Middle frontal gyrus (tissue), 1 donor: ENCODE measurements around the gene SEMA3E.
"Not testable (repeated sequence)": the region's sequence is repeated elsewhere in the genome, so short reads cannot be mapped to it uniquely, and the experiment has no call there.

Experiments used
- DNase-seq: peaks from one replicate; pipeline ENCODE4 v3.0.0-alpha.2; 2015; ENCODE audit warnings: low spot score; ENCODE audit errors: extremely low spot score

The SEMA3E gene

DNA sequence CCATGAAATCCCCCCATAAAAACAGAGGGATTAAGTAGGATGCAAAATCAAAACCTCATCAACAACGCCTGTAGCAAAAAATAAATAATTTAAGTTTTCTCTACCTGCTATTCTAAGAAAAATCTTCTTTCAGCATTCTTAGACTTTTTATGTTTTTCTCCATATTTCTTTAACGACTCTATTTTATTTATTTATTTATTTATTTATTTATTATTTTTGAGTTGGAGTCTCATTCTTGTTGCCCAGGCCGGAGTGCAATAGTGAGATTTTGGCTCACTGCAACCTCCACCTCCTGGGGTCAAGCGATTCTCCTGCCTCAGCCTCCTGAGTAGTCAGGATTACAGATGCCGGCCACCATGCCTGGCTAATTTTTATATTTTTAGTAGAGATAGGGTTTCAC is 192.5 kb downstream of the SEMA3E start:
- no peak for DNase-seq

DNA sequence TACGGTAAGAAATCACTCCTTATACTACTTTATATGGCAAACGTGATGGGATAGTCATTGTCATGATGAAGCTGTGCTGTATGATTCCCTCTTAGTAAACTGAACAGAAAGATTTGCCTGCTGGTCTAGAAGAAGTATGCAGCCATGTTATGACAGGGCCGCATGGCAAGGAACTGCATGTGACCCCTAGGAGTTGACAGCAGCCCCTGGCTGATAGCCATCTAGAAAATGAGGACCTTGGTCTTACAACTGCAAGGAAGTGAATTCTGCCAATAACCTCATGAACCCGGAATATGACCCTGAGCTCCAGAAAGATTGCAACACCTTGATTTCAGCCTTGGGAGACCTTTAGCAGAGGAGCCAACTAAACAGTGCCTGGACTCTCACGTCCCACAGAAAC is 193.3 kb downstream of the SEMA3E start:
- DNase-seq = no peak

DNA sequence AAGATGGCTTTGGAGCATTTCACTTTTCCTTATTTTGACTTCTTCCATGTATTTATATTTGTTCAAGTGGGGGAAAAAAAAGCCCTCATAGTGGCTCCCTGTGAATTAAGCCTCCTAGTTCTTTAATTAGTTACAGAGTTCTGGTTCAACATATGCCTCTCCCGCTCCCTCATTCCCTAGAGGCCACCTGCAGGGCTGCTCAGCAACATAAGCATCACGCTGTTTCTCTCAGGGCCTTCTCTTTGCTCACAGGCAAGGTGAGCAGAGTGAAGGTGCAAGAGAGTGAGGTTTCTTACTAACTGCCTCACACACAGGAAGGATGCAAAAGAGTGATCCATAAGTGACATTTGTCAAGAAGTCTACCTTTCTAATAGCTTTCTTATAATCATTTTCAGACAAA is 196.7 kb downstream of the SEMA3E start:
- DNase-seq = no peak

- DNase-seq = no peak
These were observed 197.4 kb downstream of the SEMA3E start for GRCh38 chr7:83451501-83452045.

GRCh38 chr7:83449781-83450180 is 199.2 kb downstream of the SEMA3E start:
- DNase-seq = no peak

- DNase-seq = no peak
These were observed 201.3 kb downstream of the SEMA3E start for GRCh38 chr7:83447681-83448080.

GRCh38 chr7:83446102-83446669 is 202.8 kb downstream of the SEMA3E start:
- no peak for DNase-seq

GRCh38 chr7:83442911-83443310 is 206.0 kb downstream of the SEMA3E start:
- DNase-seq = no peak

DNA sequence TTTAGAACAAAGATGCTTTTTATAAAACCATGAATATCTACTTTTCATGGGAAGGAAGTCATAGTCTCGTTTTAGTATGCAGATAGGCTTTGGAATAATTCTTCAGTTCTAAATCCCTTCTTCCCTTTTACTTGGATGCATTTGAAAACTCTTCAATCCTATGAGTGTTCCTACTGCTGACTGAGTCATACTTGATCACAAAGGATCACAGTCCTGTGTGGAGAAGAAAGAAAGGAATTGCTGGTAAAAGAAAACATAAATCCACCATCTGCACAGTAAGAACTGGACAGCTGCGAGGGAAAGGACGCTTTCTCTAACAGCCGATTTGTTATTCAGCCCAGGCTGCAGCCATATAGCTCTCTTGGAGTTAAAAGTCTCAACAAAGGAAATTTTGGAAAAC is 209.9 kb downstream of the SEMA3E start:
- DNase-seq = no peak

- DNase-seq = not testable (repeated sequence)
These were observed 218.7 kb downstream of the SEMA3E start for GRCh38 chr7:83430289-83430688.

GRCh38 chr7:83429493-83429892 is 219.4 kb downstream of the SEMA3E start:
- DNase-seq = no peak

GRCh38 chr7:83427884-83428283 is 221.1 kb downstream of the SEMA3E start:
- no peak for DNase-seq

GRCh38 chr7:83426325-83426724 is 222.6 kb downstream of the SEMA3E start:
- no peak for DNase-seq

GRCh38 chr7:83419013-83419412 is 229.9 kb downstream of the SEMA3E start:
- no peak for DNase-seq

GRCh38 chr7:83415840-83416239 is 233.1 kb downstream of the SEMA3E start:
- no peak for DNase-seq

DNA sequence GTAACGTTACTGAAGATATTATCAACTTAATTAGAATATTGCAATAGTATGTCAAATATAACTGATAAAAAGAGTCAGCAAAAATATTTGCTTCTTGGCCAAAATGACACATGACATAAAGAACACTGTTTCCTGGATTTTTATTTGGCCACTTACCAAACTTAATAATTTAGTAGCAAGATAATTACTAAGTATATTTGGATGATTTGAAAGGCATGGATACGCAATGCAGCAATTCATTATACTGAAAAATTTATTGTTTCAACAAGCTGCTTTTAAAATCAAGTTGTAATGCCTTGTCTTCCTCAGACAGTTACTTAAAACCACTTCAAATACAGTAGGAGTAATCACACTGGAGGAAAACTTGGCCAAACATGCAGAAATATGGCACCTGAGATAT is 234.0 kb downstream of the SEMA3E start:
- no peak for DNase-seq

DNA sequence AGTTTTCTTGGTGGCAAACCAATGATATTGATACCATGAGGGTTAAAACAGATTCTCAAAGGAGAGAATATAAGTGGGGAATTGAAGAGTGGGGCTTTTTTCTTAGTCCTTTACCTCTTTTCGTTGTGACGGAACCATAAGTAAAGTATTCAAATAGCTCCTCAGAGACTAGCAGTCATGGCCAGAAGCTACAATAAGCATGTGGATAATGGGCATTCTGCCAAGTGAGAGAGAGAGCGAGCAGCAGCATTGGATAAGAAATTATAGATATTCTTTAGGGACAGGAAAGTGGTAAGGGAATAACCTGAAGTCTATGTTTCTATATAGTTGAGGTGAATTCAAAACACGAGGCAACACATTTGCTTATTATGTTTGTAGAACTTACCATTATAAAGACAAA is 235.1 kb downstream of the SEMA3E start:
- no peak for DNase-seq

DNA sequence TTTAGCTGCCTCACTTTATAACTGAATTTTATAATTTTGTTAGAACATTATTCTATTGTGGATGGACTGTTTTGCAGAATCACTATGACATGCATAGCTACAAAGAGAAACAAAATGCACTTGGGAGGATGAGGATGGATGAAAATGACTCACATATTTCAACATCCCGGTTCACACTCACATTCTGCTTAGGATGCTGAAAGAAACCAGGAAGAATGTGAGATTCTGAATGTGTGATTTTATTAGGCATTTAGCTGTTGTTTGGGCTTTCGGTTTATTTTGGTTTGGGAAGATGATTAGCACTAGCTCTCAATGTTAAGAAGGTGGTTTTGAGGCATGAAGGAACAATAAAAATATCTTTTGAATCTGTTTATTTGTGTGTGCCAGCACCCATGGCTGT is 235.5 kb downstream of the SEMA3E start:
- DNase-seq = no peak

GRCh38 chr7:83410989-83411591 is 237.8 kb downstream of the SEMA3E start:
- peak; percentile 17 for DNase-seq

GRCh38 chr7:83394776-83395175 is 254.2 kb downstream of the SEMA3E start:
- no peak for DNase-seq

DNA sequence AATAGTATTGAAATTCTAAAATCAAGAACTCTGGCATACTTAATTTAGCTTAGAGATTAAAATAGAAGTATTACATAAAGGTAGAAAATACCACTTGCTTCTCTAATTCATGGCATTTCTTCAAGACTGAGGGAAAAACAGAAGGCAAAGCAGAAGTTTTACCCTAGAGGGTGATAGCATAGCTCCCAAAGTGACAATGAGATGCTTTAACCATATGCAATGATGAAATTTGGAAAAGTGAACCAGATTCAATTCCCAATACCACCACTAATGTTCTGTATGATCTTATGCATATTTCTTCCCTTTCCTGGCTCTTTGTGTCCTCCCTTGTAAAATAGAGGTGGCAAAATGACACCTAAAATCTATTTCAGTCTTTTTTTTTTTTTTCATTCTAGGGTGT is 260.5 kb downstream of the SEMA3E start:
- no peak for DNase-seq

DNA sequence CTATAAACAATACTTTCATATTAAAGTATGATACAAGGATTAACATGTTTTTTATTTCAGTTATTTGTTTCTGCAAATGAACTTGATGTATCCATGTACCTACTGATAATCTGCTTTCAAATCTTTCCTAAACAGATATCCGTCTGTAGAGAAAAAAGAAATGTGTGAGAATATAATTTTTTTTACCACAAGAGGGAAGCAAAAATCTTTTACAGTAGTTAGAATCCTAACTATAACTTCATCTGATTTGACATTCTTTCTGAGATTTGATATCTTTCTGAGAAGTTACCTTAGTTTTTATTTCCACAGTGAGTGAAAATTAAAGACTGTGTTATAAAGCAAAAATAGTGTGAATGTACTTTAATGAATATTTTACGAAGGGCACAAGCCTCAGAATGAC is 282.3 kb downstream of the SEMA3E start:
- no peak for DNase-seq

- no peak for DNase-seq
These were observed 283.2 kb downstream of the SEMA3E start for GRCh38 chr7:83365746-83366145.
